ENCODE data around the gene BBS9.

DNA sequence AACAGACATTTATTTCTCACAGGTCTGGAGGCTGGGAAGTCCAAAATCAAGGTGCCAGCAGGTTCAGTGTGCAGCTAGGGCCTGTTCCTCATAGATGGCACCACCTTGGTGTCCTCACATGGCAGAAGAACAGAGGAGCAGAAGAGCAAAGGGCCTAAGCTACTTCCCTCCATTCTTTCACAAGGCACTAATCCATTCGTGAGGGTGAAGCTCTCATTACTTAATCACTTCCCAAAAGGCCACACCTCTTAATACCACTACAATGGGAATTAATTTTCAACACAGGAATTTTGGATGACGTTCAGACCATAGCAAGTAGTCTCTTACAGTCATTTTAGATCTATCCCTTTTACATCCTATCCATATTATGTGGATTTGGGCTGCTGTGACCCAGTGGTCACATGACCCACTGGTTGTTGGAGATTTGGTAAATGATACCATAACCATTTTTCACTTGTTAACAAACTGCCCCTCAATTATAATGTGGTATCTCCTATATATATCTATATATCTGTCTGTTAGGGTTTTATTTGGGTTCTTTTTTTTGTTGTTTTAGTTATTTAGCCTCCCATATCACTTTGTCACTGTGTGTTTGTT is 63.4 kb downstream of the BBS9 start:
- TF ChIP-seq, protein P1, sequence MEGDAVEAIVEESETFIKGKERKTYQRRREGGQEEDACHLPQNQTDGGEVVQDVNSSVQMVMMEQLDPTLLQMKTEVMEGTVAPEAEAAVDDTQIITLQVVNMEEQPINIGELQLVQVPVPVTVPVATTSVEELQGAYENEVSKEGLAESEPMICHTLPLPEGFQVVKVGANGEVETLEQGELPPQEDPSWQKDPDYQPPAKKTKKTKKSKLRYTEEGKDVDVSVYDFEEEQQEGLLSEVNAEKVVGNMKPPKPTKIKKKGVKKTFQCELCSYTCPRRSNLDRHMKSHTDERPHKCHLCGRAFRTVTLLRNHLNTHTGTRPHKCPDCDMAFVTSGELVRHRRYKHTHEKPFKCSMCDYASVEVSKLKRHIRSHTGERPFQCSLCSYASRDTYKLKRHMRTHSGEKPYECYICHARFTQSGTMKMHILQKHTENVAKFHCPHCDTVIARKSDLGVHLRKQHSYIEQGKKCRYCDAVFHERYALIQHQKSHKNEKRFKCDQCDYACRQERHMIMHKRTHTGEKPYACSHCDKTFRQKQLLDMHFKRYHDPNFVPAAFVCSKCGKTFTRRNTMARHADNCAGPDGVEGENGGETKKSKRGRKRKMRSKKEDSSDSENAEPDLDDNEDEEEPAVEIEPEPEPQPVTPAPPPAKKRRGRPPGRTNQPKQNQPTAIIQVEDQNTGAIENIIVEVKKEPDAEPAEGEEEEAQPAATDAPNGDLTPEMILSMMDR (conservative IDR thresholded peaks at IDR 0.05; ENCODE audit: low read depth, low read length): no peak
- TF ChIP-seq EZH2 (IDR thresholded peaks at IDR 0.05; ENCODE audit: low read length, unreplicated experiment) (no peak), EZH2phosphoT487 (IDR thresholded peaks at IDR 0.05; ENCODE audit: borderline replicate concordance, low read length) (no peak)
